Heart right ventricle (tissue), 16 donors: Measurements from ENCODE around the gene MZT2B. TPM values are rescaled to one million over a fixed set of nuclear protein-coding genes. Genes with fewer than 3 reads are reported as not detected.
"Not testable (repeated sequence)": the region's sequence is repeated elsewhere in the genome, so short reads cannot be mapped to it uniquely, and the experiment has no call there.

Source experiments
- ATAC-seq, 8 donors: fragments of 200-7000 bp; cut with Tn5 transposase; one replicate each; pipeline ENCODE4 v1.9.1; 2020; ENCODE audit warnings: mild to moderate bottlenecking in 8 of 8, moderate library complexity in 8 of 8, moderate number of reproducible peaks in 1 of 8
- DNase-seq, 2 donors: peaks; one replicate each; pipeline ENCODE4 v3.0.0-alpha.2; 2020
- H3K27ac ChIP-seq, 10 donors: fragments of 200-600 bp; sonication (generic) in 2 of 10; one replicate each; pipeline versions ENCODE4 v1.5.0 to v1.8.0; 2020 to 2022; ENCODE audit warnings: mild to moderate bottlenecking in 3 of 10
- H3K27me3 ChIP-seq, 7 donors: fragments of 200-600 bp; one replicate each; pipeline ENCODE4 v1.8.0; 2021 to 2022; ENCODE audit warnings: mild to moderate bottlenecking in 2 of 7
- H3K36me3 ChIP-seq, 9 donors: fragments of 200-600 bp; sonication (generic) in 1 of 9; one replicate each; pipeline versions ENCODE4 v1.5.0 to v1.8.0; 2020 to 2022; ENCODE audit warnings: mild to moderate bottlenecking in 2 of 9
- H3K4me1 ChIP-seq, 9 donors: fragments of 200-600 bp; sonication (generic) in 1 of 9; one replicate each; pipeline versions ENCODE4 v1.5.0 to v1.8.0; 2020 to 2022; ENCODE audit warnings: mild to moderate bottlenecking in 4 of 9
- H3K4me3 ChIP-seq, 10 donors: fragments of 200-600 bp; sonication (generic) in 2 of 10; one replicate each; pipeline versions ENCODE4 v1.5.0 to v1.8.0; 2020 to 2022; ENCODE audit warnings: mild to moderate bottlenecking in 7 of 10, moderate library complexity in 2 of 10
- H3K9me3 ChIP-seq, 11 donors: fragments of 200-600 bp in 10 of 11; sonication (generic) in 2 of 11; one replicate each; pipeline versions ENCODE4 v1.5.0 to v1.8.0; 2013 to 2022; ENCODE audit warnings: mild to moderate bottlenecking in 2 of 11, control low read depth in 1 of 11, moderate library complexity in 1 of 11
- WGBS, 2 donors: extraction: QIAGEN DNeasy Blood & Tissue Kit; methylation state at CpG; one replicate each; pipeline ENCODE4 v1.1.7; 2013; ENCODE audit warnings: inconsistent platforms in 1 of 2; 5-methylcytosine and 5-hydroxymethylcytosine counted together
- intact Hi-C, 10 donors: fragments of 100-400 bp; cut with DNase I; formaldehyde crosslinking; loops; one replicate each; pipeline versions ENCODE4 v1.11.1 to v1.14.2; 2022
- polyA plus RNA-seq, 2 donors: library from polyadenylated mRNA; stranded (reverse); fragments of 200-250 nt; gene quantifications; one replicate each; pipeline ENCODE4 v1.2.3, GENCODE V29; 2013
- total RNA-seq, 10 donors: library from RNA; stranded (reverse); fragmentation: NEBNext Ultra II Directional in 3 of 10; extraction: Animal tissue kit (Norgen Biotek cat#: 25700) in 3 of 10; gene quantifications; one replicate each; pipeline versions ENCODE4 v1.2.1 to v1.2.4, GENCODE V29; 2021 to 2023
- TF ChIP-seq, protein P1 (sequence below), 9 donors: fragments of 200-600 bp; sonication (generic) in 2 of 9; IDR thresholded peaks; one replicate each; pipeline versions ENCODE4 v1.5.0 to v1.8.0; 2021 to 2022; ENCODE audit warnings: antibody characterized with exemption in 9 of 9, mild to moderate bottlenecking in 5 of 9, moderate library complexity in 1 of 9
- donor health status: Arrhythmogenic right ventricular cardiomyopathy.
- donor health status: ischemic (EF 13 %, LVEDD 7.1; RV severe dilation, severe dysfunction).
- donor health status: healthy with polysubstance abuse.
- donor health status: DM: no; HTN: yes; CAD: no.
- donor health status: DM: no; HTN: no; CAD: no.
- donor health status: ischemic (EF 25% LVEDD 6.9; RV normal size, moderate dysfunction).
- donor health status: ischemic (EF 25% LVEDD 5.7; RV mildly dilated, moderate dysfunction).
- donor health status: healthy.
- donor health status: DM: yes; HTN: yes; CAD: no.
- donor health status: Ischemic cardiomyopathy.
- donor health status: ischemic (EF 35%, LVEDD 5.7; RV mildly dilated, moderate dysfunction).
- donor health status: nonischemic (EF 11% LVEDD 7.7; RV severe dilation, severe dysfunction).
- donor health status: DM: yes; HTN: yes; CAD: no.
- donor health status: PGD.
- donor health status: ischemic (EF 29% LVEDD 5.4; RV normal size, mild dysfunction).
- donor health status: nonischemic (EF 23%, LVEDD 6.1; RV moderate dilation, normal function).

MZT2B gene
- total and polyA plus RNA-seq, 12 donors, result 297 to 911 (median 420) TPM

DNA sequence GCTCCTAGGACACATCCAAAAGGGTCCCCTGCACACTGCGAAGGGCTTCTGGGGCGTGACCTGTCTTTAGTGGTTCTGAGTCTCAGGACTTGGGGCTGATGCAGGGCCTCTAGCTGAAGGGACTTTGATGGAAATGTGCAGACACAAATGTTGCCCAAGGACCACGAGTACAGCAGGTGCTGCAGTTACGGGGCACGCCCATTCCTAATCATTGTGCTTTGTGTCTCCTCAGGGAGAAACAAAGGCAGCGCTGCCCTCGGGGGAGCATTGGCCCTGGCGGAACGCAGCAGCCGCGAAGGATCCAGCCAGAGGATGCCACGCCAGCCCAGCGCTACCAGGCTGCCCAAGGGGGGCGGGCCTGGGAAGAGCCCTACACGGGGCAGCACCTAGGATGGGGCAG is 8.2 kb downstream of the MZT2B start:
- peak in 1 of 8 donors; percentile 24 for ATAC-seq
- intact Hi-C loops, result no loop called here

DNA sequence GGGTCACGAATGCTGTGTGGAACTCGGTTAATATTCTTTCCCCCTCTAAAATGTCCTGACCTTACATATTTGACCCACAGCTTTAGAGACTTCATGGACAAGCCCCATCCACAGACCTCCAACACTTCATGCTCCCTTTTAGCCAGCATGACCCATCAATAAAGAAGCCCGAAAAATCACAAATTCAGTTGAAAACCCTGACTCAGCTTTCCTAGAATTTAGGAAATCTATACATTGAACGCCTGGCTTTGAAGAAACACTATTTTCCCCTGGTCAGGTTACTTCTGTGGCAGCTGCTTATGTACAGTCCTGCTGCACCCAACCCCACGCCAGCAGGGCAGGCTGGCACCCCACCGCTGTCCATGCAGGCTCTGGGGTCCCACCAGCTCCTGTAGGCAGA is 9.3 kb downstream of the MZT2B start:
- H3K9me3 ChIP-seq, H3K4me3 ChIP-seq, H3K27ac ChIP-seq, intact Hi-C loops, ATAC-seq, H3K27me3 ChIP-seq, DNase-seq: not testable (repeated sequence)
- 95 to 96% methylated on average over 6 of the region's 6 CpGs for WGBS, 2 donors
- H3K36me3 ChIP-seq, result peaks cover 0 to 20% (median 0%) of the 10 kb centered on the region in 9 donors
- H3K4me1 ChIP-seq, result peaks cover 0 to 14% (median 0%) of the 10 kb centered on the region in 9 donors

More for the DNA sequence above, 8.2 kb downstream of the MZT2B start:
- Histone ChIP-seq H3K4me1 (peaks cover 0 to 8% (median 0%) of the 10 kb centered on the region in 9 donors), H3K9me3 (no peaks in the 10 kb centered on the region), H3K4me3 (no peak overlapping the region), H3K27me3 (no peaks in the 10 kb centered on the region), H3K27ac (no peak overlapping the region), H3K36me3 (peaks cover 0 to 20% (median 0%) of the 10 kb centered on the region in 9 donors)
- TF ChIP-seq, protein P1, sequence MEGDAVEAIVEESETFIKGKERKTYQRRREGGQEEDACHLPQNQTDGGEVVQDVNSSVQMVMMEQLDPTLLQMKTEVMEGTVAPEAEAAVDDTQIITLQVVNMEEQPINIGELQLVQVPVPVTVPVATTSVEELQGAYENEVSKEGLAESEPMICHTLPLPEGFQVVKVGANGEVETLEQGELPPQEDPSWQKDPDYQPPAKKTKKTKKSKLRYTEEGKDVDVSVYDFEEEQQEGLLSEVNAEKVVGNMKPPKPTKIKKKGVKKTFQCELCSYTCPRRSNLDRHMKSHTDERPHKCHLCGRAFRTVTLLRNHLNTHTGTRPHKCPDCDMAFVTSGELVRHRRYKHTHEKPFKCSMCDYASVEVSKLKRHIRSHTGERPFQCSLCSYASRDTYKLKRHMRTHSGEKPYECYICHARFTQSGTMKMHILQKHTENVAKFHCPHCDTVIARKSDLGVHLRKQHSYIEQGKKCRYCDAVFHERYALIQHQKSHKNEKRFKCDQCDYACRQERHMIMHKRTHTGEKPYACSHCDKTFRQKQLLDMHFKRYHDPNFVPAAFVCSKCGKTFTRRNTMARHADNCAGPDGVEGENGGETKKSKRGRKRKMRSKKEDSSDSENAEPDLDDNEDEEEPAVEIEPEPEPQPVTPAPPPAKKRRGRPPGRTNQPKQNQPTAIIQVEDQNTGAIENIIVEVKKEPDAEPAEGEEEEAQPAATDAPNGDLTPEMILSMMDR (IDR thresholded peaks at IDR 0.05), result no peak
- no peak for DNase-seq
- WGBS, 2 donors, result 87 to 94% methylated on average over 15 of the region's 15 CpGs

DNA sequence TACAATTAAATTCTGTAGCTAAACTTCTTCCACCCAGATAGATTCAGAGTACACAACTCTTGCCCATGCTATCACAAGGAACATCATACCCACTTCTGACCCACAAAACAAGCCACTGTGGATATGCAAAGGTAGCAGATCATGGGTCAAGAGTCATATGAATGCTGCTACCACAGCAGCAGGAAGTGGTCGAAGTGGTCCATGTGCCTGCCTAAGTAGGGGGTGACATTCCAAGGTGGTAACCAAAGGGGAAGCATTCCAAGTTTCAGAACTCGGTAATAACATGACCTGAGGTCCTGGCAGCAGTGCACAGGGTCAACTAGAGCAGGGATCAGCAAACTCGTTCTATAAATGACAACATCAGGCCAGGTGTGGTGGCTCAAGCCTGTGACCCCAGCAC is 10.4 kb downstream of the MZT2B start:
- Histone ChIP-seq H3K36me3 (peaks cover 0 to 17% (median 0%) of the 10 kb centered on the region in 9 donors), H3K4me3 (peak overlapping the region in 1 of 10 donors; percentile 18), H3K4me1 (peaks cover 0 to 14% (median 0%) of the 10 kb centered on the region in 9 donors)
- intact Hi-C loops, H3K9me3 ChIP-seq, H3K27me3 ChIP-seq, DNase-seq, H3K27ac ChIP-seq, ATAC-seq: not testable (repeated sequence)
- 69 to 73% methylated on average over 3 of the region's 3 CpGs for WGBS, 2 donors

DNA sequence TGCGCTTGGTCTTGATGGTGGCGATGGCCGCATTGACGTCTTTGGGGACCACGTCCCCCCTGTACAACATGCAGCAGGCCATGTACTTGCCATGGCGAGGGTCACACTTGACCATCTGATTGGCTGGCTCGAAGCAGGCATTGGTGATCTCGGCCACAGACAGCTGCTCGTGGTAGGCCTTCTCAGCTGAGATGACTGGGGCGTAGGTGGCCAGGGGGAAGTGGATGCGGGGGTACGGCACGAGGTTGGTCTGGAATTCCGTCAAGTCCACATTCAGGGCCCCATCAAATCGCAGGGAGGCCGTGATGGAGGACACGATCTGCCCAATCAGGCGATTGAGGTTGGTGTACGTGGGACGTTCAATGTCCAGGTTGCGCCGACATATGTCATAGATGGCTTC is 11.8 kb downstream of the MZT2B start:
- 87 to 90% methylated on average over 20 to 22 of the region's 22 CpGs for WGBS, 2 donors
- H3K27ac ChIP-seq, intact Hi-C loops, ATAC-seq, DNase-seq, H3K9me3 ChIP-seq, H3K27me3 ChIP-seq: not testable (repeated sequence)
- H3K4me3 ChIP-seq, result peak overlapping the region in 1 of 10 donors; percentile 18
- peaks cover 0 to 14% (median 0%) of the 10 kb centered on the region in 9 donors for H3K4me1 ChIP-seq
- peaks cover 0 to 17% (median 0%) of the 10 kb centered on the region in 9 donors for H3K36me3 ChIP-seq

DNA sequence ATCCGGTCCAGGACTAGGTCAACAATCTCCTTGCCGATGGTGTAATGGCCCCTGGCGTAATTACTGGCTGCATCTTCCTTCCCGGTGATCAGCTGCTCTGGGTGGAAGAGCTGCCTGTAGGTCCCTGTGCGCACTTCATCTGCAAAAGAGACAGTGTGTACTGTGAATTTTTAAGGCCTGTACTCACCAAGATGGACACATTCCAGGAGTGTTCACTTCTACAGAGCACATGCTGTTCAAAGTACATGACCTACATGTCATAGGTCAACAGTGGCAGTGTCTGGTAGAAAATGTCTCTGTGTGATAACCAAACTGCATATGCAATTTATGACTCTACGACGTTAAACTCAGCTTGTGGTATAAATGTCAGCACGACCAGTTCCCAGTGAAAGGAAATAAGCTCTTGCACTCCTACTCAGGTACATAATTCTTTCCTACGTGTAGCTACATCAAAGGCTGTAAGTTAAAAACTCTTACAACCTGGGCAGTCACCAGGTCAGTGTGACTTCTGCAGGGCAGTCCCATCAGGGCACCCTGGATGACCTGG is 13.1 kb downstream of the MZT2B start:
- peak in 7 of 8 donors; percentile 46 to 87 (median 60) for ATAC-seq

DNA sequence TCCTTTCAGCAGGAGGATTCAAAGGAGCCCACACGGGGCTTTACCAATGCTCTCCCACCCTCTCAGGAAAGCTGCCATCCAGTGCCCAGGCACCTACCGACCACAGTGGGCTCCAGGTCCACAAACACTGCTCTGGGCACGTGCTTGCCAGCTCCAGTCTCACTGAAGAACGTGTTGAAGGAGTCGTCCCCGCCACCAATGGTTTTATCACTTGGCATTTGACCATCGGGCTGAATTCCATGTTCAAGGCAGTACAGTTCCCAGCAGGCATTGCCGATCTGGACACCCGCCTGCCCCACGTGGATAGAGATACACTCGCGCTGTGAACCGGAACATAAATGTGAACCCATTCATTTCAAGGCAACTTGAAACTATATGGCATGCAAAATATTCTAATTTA is 14.0 kb downstream of the MZT2B start:
- Histone ChIP-seq H3K27ac (peak overlapping the region in 5 of 10 donors; percentile 36 to 80 (median 57)), H3K4me1 (peaks cover 0 to 14% (median 0%) of the 10 kb centered on the region in 9 donors)
- intact Hi-C loops, H3K36me3 ChIP-seq, H3K9me3 ChIP-seq, H3K4me3 ChIP-seq, H3K27me3 ChIP-seq: not testable (repeated sequence)
- ATAC-seq (peak; percentile 76 to 96 (median 92)), DNase-seq (peak in 1 of 2 donors; percentile 76)
- WGBS, 2 donors, result 39 to 59% methylated on average over 10 of the region's 13 CpGs

More for the DNA sequence above, 13.1 kb downstream of the MZT2B start:
- H3K27me3 ChIP-seq, H3K4me3 ChIP-seq, DNase-seq, H3K9me3 ChIP-seq, intact Hi-C loops: not testable (repeated sequence)
- Histone ChIP-seq H3K36me3 (peaks cover 0 to 14% (median 0%) of the 10 kb centered on the region in 9 donors), H3K4me1 (peaks cover 0 to 14% (median 0%) of the 10 kb centered on the region in 9 donors), H3K27ac (peak overlapping the region in 4 of 10 donors; percentile 47 to 80 (median 64))
- 51 to 65% methylated on average over 9 of the region's 9 CpGs for WGBS, 2 donors

DNA sequence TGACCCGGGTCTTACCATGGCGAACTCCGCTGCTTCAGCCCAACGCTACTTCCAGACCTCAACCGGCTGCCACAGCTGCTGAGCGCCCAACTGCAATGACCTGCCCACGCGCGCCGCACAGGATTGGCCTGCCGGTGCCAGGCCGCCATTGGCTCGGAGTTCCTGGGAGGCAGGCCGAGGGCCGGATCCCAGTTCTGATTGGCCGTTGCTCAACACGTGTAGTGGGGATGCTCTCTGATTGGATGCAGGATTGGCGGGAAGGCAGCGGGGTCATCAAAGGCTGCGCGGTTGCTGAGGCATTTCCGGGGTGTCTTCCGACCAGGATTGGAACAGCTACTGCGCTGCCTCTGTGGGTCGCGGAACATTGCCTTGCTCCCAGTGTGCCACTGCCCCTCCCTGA is 16.3 kb downstream of the MZT2B start, which contains the start of gene TUBA3E:
Gene TUBA3E, minus strand, starts transcription at position 97 of the 400 bp plus-strand sequence. Its CDS starts 79 bp downstream, at position 18.
- no peak within 1 kb of the TSS for H3K4me3 ChIP-seq
- intact Hi-C loops, result no loop called here
- no peaks in the 10 kb centered on the region for H3K9me3 ChIP-seq
- DNase-seq, result no peak
- peaks cover 0 to 14% (median 0%) of the 10 kb centered on the region in 9 donors for H3K4me1 ChIP-seq
- no peaks in the 10 kb centered on the region for H3K36me3 ChIP-seq
- H3K27ac ChIP-seq, result no peak within 1 kb of the TSS
- WGBS, 2 donors, result 96 to 97% methylated on average over 26 of the region's 26 CpGs
- TF ChIP-seq, protein P1 (IDR thresholded peaks at IDR 0.05), result no peak
- no peaks in the 10 kb centered on the region for H3K27me3 ChIP-seq
- ATAC-seq, result no peak

DNA sequence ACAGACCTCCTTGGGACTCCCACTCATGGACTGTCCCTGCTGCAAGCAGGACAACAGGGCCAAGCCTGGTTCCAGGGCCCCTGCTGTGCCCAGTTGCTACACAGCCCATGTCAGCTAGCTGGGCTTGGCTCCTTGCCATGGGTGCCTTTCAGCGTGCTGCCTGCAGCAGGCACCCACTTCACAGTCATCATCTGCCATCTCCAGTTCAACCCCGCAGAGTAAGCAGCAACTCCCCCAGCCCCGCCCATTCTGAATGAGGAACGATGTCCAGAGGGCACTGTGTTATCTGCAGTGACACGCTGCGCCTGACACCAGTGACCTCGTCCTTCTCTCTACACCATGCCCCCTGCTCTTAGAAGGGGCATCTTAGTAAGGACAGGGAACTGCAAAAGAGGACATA is 20.5 kb downstream of the MZT2B start:
- DNase-seq, result peak; percentile 48 to 71
- H3K36me3 ChIP-seq, intact Hi-C loops, H3K4me1 ChIP-seq, H3K9me3 ChIP-seq, H3K27me3 ChIP-seq, H3K4me3 ChIP-seq: not testable (repeated sequence)
- H3K27ac ChIP-seq, result peak overlapping the region in 1 of 10 donors; percentile 52
- WGBS, 2 donors, result 24 to 27% methylated on average over 4 of the region's 7 CpGs
- ATAC-seq, result peak; percentile 77 to 93 (median 90)

DNA sequence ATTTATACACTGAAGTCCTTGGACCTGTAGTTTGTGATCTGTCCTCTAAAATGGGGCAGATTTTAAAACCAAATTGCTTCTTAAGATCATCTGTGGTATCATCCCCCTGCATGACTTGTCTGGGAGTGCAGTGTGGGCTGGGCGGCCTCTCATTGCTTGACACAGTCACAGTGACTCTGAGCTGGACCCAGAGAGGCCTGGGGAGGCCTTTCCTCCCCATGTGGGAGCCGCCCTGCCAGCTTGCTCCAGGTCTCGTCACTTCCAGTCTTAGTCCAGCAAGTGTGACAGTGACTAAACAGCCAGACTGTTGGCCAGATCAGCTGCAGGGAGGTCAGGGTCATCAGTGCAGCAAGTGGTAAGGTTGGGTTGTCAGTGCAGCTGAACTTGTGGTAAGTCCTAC is 21.1 kb downstream of the MZT2B start:
- H3K27ac ChIP-seq, DNase-seq, H3K27me3 ChIP-seq, H3K36me3 ChIP-seq, H3K4me3 ChIP-seq, H3K4me1 ChIP-seq, intact Hi-C loops, H3K9me3 ChIP-seq: not testable (repeated sequence)
- WGBS, 2 donors, result 68 to 72% methylated on average over 2 to 3 of the region's 3 CpGs
- peak in 2 of 8 donors; percentile 23 to 59 for ATAC-seq
